AG09319 (cell line): ENCODE data around the gene ATP7B.

Source experiments
- DNase-seq: peaks from one replicate; pipeline ENCODE4 v3.0.0-alpha.2; 2010; ENCODE audit warnings: low read depth; ENCODE audit errors: extremely low read depth
- CTCF ChIP-seq: IDR thresholded peaks from 2 replicates; pipeline ENCODE4 v1.5.1; 2011; ENCODE audit warnings: low read depth, mild to moderate bottlenecking, inconsistent platforms, low read length, moderate library complexity

ATP7B gene

GRCh38 chr13:51920267-51920666, 91.0 kb downstream of the ATP7B start:
- no peak for DNase-seq
- no peak for TF ChIP-seq CTCF

- DNase-seq, result no peak
- no peak for TF ChIP-seq CTCF
Measured at GRCh38 chr13:51919531-51919930, 91.7 kb downstream of the ATP7B start.

GRCh38 chr13:51916962-51917361, 94.3 kb downstream of the ATP7B start:
- no peak for DNase-seq

GRCh38 chr13:51916051-51916818, 95.0 kb downstream of the ATP7B start:
- no peak for TF ChIP-seq CTCF
- DNase-seq, result no peak

More at GRCh38 chr13:51916962-51917361, 94.3 kb downstream of the ATP7B start:
- TF ChIP-seq CTCF, result no peak

GRCh38 chr13:51914137-51914493, 97.1 kb downstream of the ATP7B start:
- DNase-seq, result no peak
- no peak for TF ChIP-seq CTCF

GRCh38 chr13:51913421-51914136, 97.7 kb downstream of the ATP7B start:
- DNase-seq, result no peak

More at GRCh38 chr13:51913421-51914136, 97.7 kb downstream of the ATP7B start:
- TF ChIP-seq CTCF, result no peak
